ENCODE data around the gene GLP2R. TPM values are rescaled to one million over a fixed set of nuclear protein-coding genes. Genes with fewer than 3 reads are reported as not detected.

The GLP2R gene
- total and polyA plus RNA-seq, 2 of the 8 experiments (the other 6 are each of a cell fraction or from before 2014, with no cell fraction given): not detected

DNA sequence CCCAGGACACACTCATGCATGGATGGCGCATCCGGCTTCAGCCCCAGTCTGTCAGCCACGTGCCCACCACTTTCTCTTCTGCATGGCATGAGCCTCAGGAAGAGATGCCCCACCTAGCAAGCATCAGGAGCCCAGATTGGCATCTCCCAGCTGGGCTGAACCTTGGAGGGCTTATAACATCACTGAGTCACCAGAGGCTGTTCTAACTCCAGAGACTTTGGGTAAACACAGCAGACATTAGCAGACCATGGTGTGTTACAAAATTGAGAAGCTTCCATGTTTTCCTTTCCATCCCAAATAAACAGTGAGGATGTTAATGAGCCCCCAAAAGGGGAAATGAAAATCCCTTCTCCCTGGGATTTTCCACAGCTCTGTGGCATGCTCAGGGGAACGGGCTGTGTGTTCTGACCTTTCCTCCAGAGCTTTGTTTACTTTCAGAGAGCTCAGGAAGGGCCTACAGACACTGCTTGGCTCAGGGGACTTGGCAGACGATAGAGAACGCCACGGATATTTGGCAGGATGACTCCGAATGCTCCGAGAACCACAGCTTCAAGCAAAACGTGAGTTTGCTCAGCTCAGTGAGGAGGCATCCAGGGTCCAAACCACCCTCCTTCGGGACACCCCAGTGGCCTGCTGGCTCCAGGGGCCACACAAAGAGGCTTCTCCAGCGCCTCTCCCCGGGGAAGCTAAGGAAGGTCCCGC is 16.5 kb downstream of the GLP2R start (continued):
- no peak for TF ChIP-seq POU5F1 (IDR thresholded peaks at IDR 0.05; ENCODE audit: low read depth, low read length)
- no peak for TF ChIP-seq KDM4A (IDR thresholded peaks at IDR 0.05; ENCODE audit: low read depth, low read length, severe bottlenecking)

Data from H1 (cell line).